GM21529 (cell line): ENCODE data around the gene TCERG1L.
"Not testable (repeated sequence)": the region's sequence is repeated elsewhere in the genome, so short reads cannot be mapped to it uniquely, and the experiment has no call there.

Source experiments
- ATAC-seq: cut with Tn5 transposase; IDR thresholded peaks from one replicate; pipeline ENCODE4 v1.9.1; 2021; ENCODE audit not compliant: unreplicated experiment

Gene TCERG1L

DNA sequence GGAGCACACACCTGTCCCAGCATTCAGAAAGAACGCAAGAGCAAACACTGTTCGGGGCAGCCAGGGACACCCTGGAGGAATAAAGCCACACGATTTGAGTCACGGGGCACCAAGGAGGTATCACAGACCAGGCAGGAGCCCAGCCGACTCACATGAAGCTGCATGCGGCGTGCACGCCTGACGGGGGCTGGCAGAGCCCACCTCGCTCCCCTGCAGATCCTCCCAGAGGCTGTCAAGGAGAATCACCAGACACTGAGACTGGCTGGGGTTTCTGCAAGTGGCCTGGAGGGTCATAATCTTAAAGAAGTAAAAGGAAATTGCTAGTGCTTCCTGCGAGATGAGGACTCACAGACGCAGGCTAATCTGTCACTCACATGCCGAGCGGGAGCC, 61.6 kb downstream of the TCERG1L start:
- ATAC-seq: no peak

DNA sequence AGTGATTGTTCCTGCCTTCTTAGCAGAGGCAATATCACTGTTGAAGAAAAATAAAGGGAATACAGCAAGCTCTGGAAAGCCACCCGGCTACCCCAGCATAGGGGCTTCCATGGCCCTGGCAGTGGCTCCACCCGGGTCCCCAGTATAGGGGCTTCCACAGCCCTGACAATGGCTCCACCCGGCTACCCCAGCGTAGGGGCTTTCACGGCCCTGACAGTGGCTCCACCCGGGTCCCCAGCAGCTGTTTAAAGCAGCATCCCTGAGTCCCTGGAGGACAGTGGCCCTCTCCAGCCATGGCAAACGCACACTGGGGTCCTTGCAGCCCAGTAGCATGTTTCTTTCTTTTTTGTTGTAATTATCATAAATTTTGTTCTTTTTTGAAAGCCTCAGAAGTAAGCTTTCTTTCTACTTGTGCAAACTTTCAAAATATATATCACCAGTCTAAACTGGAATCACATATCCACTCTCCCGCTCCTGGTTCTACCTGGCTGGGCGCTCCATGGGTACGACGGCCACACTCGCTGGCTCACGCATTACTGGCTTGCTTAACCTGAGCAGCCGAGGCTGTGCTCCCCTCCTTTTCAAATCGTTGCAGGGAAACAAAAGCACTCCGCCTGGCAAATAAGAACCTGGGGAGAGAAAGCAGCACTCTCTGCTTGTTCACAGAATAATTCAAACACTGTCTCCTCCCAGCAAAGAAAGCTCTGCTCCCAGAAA, 62.1 kb downstream of the TCERG1L start:
- ATAC-seq: no peak

DNA sequence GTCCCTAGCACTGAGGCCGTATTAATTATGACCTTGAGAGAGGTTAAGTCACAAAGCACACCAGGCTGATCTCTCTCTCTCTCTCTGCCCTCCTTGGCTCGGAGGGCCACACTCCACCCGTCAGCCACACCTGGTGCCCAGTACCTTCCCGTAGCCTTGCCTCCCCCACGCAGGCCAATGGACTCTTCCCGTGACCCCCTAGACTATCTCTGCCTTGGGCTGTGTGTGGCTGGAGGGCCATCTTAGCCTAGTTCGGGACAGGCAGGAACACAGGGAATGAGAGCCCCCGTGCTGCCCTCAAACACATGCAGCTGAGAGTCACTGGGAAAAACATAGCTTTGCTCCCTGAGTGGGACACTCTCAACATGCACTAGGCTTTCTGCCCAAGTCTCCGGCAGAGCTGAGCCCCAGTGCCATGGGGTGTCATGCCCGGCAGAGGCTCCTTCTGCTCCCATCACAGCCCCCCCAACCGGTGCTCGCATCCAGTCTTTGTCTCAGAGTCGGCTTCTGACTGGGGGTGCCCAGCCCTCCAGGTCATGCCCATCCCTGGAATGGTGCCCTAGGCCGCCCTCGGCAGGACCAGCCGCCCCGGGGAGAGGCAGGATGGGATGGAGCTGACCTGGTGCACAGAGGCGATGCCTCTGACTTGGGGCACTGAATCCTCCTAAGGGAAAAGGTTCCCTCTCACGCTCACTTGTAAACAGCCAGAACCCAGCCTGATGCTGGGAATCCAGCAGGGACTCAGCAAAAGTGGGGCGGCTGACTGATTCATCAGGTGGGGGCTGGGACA, 63.0 kb downstream of the TCERG1L start:
- no peak for ATAC-seq

DNA sequence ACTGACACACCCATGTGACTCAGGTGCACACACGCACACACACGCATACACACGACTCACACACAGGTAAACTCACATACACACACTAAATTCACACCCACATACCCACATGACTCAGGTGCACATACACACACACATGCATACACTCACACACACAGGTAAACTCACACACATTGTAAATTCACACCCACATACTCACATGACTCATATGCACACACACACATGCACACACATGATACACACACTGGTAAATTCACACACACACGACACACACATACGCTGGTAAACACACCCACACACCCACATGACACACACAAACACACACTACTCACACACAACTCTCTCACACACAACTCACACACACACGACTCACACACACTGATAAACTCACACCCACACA, 63.6 kb downstream of the TCERG1L start:
- no peak for ATAC-seq

DNA sequence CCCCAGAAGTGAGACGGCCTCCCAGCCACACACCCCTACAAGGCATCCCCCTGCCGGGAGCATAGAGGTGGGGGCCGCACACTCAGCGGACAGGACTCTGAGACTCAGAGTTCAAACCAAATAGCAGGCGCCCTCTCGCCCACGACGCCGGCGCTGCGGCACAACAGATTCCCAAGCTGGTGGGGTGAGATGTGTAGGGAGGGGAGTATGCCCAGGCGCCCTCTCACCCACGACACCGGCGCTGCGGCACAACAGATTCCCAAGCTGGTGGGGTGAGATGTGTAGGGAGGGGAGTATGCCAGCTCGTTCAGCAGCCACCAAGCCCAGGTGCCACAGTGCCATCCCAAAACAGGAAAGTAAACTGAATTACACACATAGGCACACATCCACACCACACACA, 64.7 kb downstream of the TCERG1L start:
- ATAC-seq: no peak

DNA sequence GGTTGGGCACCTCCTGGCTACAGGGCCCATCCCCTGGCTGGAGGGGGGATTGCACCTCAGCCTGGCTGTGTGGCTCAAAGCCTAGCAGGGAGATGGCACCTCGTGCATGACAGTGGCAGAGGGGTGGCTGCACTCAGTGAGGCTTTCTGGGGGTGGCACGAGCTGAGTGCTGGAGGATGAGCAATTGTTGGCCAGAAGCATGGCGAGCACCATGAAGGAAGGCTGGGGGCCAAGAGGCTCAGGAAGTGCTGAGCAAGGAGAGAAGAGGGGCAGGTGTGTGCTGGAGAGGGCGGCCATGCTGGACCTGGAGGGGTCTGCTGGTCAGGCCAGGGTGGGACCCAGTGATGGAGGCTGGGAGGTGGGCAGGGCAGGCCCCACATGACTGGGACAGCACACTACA, 65.4 kb downstream of the TCERG1L start:
- no peak for ATAC-seq

DNA sequence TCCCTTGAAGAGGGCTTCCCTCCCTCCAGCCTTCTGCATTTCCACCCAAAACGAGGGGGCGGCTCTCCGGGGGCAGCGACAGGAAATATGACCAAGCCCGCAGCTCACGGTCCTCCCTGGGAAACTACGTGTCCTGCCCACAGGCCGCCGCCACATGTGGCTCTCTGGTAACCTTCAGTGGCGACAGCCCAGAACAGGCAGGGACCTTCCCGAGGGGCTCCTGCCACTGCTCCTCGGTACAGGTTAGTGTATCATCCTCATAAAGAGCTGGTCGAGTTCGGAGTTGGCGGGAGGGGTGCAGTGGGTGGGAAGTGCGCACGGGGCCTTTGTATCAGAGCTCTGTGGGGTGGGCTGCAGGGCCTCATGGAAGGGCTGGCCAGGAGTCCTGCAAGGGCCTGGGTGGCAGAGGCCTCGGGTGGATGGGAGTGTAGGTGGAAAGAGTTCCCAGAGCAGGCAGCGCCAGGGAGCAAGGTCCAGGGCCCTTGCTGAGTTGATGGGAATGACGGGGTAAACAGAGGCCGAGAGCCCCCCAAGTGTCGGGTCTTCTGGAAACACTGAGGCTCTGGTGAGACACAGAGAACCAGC, 66.0 kb downstream of the TCERG1L start:
- ATAC-seq: no peak

DNA sequence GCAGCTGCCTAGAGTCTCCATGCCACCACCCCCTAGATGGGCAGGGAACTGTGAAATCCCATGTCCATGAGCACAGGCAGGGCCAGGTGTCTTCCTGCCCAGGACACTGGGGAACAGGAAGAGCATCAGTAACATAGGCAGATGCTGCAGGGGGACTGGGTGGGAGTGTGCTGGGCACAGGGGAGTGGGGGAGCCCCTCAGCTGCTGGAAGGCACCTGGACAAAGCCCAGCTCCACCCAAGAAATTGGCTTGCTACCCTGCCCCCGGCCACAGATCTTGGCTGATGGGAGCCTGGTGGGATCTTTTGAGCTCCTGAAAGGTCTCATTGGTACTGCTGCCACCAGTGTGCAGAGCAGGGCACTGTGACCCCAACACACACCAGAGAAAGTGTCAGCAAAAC, 66.7 kb downstream of the TCERG1L start:
- ATAC-seq: no peak

DNA sequence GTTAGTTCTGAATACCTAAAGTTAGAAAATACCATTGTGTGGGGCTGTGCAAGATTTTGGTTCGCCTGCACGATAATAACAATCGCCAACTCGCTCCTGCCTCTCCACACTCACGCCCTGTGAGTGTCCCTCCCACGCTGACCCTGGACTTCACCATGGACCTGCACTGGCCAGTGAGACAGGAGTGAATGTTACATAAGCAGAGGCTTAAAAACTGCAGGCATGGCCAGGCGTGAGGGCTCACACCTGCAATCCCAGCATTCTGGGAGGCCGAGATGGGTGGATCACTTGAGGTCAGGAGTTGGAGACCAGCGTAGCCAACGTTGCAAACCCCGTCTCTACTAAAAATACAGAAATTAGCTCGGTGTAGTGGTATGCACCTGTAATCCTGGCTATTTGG, 68.4 kb downstream of the TCERG1L start:
- ATAC-seq: no peak

DNA sequence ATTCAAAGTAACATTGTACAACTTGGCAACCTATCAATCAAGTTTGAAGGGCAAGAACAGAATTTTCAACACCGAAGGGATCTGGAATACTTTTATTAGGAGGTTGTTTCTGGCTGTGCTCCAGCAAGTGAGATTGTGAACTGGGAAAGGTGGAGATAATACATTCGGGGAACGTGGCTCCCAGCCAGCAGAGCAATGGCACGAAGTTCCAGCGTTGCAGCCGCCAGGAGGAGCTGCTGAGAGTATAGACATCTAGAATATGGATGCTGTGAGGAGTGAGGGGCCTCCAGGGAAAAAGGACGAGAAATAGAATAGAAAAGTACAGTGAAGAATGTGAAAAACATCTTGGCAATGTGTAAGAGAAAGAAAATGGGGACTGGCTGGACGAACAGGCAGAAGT, 69.5 kb downstream of the TCERG1L start:
- ATAC-seq: no peak

DNA sequence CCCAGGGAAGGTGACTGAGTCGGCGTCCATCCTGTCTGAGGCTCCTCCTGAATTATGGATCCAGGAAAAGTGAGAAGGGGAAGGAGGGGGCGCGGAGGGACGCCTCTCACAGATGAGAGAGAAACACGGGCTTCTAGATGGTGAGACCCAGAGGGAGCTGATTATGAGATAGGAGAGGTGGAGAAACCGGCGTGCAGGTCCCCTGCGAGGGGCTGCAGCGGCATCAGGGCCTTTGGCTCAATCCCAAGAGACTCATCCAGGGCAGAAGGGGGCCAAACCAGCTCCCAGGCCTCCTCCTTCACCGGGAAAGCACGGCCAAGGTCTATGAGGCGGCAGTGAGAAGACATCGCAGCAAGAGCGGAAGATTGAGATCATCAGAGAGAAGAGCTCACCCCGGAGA, 70.8 kb downstream of the TCERG1L start:
- no peak for ATAC-seq

DNA sequence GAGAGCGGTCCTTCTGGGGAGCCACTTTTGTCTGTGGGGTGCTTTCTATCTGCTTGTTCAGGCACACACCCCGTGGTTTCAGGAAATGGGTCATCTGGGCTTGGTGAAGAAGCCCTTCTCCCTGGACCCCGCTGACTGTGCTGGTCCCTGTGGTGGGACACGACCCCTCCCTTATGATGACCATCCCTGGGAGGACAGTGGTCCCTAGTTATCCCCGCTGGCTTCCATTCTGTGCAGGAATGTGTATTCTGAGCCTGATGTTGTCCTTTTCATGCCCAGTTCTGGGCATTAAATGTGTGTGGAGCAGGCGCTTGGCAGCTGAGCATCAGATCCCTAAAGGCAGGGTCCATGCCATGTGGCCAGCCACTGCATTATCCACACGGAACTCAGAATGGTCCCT, 71.6 kb downstream of the TCERG1L start:
- no peak for ATAC-seq

DNA sequence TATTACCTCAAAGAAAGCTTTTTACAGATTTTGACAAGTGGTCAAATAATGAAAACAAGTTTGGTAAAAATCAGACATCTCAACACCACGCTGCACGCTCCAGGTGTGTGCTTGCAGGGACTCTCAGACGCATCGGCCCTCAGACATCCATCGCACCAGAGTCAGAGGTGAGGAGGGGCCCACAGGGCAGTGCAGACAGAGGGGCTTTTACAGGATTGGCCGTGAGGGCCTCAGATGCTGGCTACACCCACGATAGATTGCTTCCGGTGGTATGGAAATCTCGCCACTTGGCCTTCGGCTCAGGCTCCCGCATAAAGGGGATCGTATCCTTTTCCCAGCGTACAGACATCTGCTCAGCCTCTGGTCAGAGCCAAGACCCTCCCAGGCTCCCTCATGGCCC, 72.1 kb downstream of the TCERG1L start:
- no peak for ATAC-seq

DNA sequence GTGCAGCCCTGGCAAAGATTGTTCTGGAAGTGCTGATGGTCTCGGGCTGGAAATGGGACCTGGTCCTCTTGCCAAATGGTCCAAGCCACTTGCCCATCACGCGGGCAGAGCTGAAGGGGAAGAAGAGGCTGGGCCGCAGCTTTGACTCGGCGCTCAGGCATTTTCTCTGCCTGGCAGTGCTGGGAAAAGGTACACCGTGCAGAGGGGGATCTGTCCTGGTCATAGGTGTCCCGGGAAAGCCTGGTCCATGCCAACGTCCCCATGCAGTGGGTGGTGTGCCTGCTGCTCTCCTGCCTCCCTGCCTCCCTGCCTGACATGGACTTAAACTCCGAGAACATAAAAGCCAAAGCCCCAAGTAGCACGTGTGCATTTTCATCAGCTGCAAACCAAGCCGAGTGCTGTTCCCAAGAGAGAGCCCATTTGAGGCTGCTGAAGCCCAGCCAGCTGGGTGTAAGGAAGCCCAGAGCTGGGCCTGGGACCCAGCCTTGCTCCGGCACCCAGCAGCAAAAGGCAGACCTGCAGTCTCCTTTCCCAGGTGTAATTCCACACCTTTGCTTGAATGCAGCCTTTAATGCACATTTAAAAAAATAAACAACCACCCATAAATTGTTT, 72.7 kb downstream of the TCERG1L start:
- ATAC-seq: no peak

DNA sequence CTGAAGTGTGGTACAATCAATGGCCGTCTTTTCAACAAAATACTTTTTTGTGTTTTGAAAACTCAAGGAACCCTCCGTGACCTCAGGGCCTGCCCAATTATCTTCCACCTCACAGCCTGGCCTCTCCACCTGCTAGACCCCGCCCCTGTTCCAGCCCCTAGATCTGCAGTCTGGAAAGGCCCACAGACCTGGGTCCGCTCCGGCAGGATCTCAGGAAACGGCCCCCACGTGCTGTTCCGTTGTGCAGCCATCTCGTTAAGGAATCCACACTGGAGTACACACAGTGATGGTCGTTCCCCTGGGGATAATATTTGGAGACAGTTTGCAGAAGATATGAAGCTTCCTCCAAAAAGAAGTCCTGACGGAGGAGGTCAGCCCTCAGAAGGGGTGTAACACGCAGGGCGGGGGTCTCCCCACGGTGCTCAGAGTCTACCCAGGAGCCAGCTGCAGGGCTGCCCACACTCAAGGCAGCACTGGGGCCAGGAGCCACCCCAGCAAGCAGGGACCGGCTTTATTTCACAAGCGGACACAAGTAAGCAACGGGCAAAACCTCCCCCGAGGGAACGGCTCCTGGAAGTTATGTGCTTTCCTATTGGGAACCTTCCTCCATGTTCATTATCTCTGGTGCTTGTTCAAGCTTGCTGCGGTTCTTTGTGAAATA, 73.4 kb downstream of the TCERG1L start:
- no peak for ATAC-seq

DNA sequence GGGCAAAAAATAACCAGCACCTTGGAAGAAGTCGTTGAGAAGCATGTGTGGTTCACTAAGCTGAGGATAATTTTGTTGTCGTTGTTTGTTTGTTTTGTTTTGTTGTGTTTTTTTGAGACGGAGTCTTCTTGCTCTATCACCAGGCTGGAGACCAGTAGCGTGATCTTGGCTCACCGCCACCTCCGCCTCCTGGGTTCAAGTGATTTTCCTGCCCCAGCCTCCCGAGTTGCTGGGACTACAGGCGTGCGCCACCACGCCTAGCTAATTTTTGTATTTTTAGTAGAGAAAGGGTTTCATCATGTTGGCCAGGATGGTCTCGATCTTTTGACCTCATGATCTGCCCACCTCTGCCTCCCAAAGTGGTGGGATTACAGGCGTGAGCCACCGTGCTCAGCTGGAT, 76.9 kb downstream of the TCERG1L start:
- not testable (repeated sequence) for ATAC-seq

DNA sequence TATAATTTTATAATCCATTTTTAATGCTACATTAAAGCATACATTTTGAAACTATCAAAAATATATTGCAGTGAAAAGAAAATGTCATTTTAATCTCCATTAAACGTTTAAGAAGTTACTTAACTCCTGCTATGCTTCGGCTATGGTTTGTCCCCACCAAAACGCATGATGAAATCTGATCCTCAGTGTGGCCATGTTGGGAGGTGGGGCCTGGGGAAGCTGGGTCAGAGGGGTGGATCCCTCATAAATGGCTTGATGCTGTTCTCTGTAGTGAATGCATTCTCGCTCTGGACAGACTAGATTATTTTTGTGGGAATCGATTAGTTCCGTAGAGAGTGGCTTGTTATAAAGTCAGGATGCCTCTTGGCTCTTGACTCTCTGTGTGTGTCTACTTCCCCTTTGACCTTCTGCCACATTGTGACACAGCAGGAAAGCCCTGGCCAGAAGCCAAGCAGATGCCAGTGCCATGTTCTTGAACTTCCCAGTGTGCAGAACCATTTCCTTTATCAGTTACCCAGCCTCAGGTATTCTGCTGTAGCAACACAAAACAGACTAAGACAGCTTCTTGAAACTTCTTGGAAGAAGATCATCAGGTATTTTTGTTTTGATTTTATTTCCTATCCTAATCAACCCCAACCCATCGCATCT, 77.8 kb downstream of the TCERG1L start:
- no peak for ATAC-seq

DNA sequence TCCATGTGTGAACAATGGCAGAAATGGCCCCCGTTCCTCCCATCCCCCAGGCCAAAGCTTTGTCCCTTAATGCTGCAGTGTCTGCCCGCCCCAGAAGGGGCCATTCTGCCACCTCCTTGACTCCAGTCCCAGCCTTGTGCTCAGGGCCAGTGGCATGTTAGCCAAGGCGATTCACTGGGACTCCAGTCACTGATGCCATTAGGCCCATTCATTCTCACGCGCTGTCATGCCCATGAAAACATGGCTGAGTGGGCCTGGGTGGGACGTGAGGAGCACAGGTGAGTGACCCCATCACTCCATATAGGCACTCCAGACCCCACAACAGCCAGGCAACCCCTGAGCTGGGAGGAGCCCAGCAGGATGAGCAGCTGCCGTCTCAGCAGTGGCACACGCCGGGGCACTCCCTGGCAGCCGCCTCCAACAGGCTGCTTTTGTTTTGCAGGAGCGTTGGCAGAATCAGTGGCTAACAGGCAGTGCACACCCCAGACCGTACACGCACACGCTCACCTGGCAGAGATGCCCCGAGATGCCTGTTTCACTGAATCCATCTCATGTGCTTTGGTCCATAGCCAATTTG, 79.5 kb downstream of the TCERG1L start:
- ATAC-seq: no peak

DNA sequence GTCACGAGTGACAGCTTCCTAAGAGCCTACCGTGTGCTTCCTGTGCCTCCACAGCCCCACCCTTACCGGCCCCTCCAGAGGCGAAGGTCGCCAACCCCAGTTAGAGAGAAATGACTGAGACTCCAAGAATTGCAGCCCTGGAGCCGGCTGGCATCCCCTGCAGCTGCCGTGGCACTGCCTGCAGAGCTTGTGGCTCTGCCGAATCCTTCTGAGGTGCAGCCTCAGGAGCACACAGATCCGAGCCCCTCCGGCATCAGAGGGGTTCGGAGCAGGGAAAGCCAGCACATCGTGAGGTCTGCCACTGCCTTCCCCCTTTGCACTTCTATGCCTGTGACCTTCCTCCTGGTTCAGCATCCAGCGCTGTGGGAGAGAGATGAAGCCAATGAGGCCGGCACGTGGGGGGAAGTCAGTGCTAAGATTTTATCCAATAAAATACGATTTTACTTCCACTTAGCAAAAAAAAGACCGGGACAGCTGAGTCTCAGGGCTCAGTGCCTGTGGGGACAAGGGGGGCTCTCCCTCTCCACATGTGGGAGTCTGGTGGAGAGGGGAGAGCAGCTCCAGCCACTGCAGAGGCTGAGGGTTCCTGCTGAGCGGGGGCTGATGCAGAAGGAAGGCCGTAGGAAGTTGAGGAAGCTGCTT, 80.1 kb downstream of the TCERG1L start:
- no peak for ATAC-seq
